Mammary epithelial cell (primary cell): Measurements from ENCODE around the gene KEAP1.

Experiments used
- CTCF ChIP-seq, 2 donors: IDR thresholded peaks in 1 of 2; conservative IDR thresholded peaks in 1 of 2; 2 replicates each; pipeline ENCODE4 v1.5.1; 2011 to 2012; ENCODE audit warnings: inconsistent platforms in 2 of 2, low read length in 2 of 2, mild to moderate bottlenecking in 2 of 2, control low read depth in 1 of 2, low read depth in 1 of 2; ENCODE audit not compliant: insufficient read depth in 1 of 2; ENCODE audit errors: extremely low read depth in 1 of 2
- EZH2 ChIP-seq: IDR thresholded peaks from 2 replicates; pipeline ENCODE4 v1.6.1; 2012; ENCODE audit warnings: low read length, inconsistent platforms, borderline replicate concordance

- no peak for TF ChIP-seq CTCF (conservative IDR thresholded peaks at IDR 0.05 in 1 of 2, IDR thresholded peaks at IDR 0.05 in 1 of 2; ENCODE audit: extremely low read depth in 1 of 2, insufficient read depth in 1 of 2, low read depth in 1 of 2, low read length in 2 of 2)
- TF ChIP-seq EZH2, result no peak
Observed at GRCh38 chr19:10552510-10553053, 49.4 kb upstream of the KEAP1 start.
